GM19372 (cell line): ENCODE results near the gene TNFAIP8L3.
A peak's percentile ranks its signal among the peaks of the same experiment; 100 is the strongest.

Experiments
- ATAC-seq: cut with Tn5 transposase; IDR thresholded peaks from one replicate; pipeline ENCODE4 v1.9.1; 2021; ENCODE audit warnings: mild to moderate bottlenecking, low read depth, moderate library complexity; ENCODE audit not compliant: unreplicated experiment

Gene TNFAIP8L3

GRCh38 chr15:51092480-51093040, 2.1 kb downstream of the TNFAIP8L3 start:
- no peak for ATAC-seq

GRCh38 chr15:51090753-51091152, 4.0 kb downstream of the TNFAIP8L3 start:
- ATAC-seq, result no peak

- no peak for ATAC-seq
Observed at GRCh38 chr15:51089699-51090453, 4.8 kb downstream of the TNFAIP8L3 start.

GRCh38 chr15:51089041-51089440, 5.7 kb downstream of the TNFAIP8L3 start:
- ATAC-seq, result no peak

GRCh38 chr15:51088585-51088984, 6.1 kb downstream of the TNFAIP8L3 start:
- no peak for ATAC-seq

- no peak for ATAC-seq
Observed at GRCh38 chr15:51087513-51087912, 7.2 kb downstream of the TNFAIP8L3 start.

- no peak for ATAC-seq
Observed at GRCh38 chr15:51086409-51086808, 8.3 kb downstream of the TNFAIP8L3 start.

GRCh38 chr15:51085764-51086163, 8.9 kb downstream of the TNFAIP8L3 start:
- no peak for ATAC-seq

- no peak for ATAC-seq
Observed at GRCh38 chr15:51083641-51084166, 11.0 kb downstream of the TNFAIP8L3 start.

- no peak for ATAC-seq
Observed at GRCh38 chr15:51082246-51082645, 12.5 kb downstream of the TNFAIP8L3 start.

- ATAC-seq, result no peak
Observed at GRCh38 chr15:51080286-51080685, 14.4 kb downstream of the TNFAIP8L3 start.

GRCh38 chr15:51079226-51079625, 15.5 kb downstream of the TNFAIP8L3 start:
- ATAC-seq, result no peak

- peak; percentile 66 for ATAC-seq
Observed at GRCh38 chr15:51077221-51078153, 17.2 kb downstream of the TNFAIP8L3 start.

- no peak for ATAC-seq
Observed at GRCh38 chr15:51076524-51077220, 18.0 kb downstream of the TNFAIP8L3 start.

- no peak for ATAC-seq
Observed at GRCh38 chr15:51075826-51076523, 18.7 kb downstream of the TNFAIP8L3 start.

- no peak for ATAC-seq
Observed at GRCh38 chr15:51075364-51075763, 19.3 kb downstream of the TNFAIP8L3 start.

GRCh38 chr15:51074926-51075325, 19.8 kb downstream of the TNFAIP8L3 start:
- no peak for ATAC-seq

GRCh38 chr15:51071578-51071977, 23.1 kb downstream of the TNFAIP8L3 start:
- no peak for ATAC-seq

GRCh38 chr15:51069983-51070382, 24.7 kb downstream of the TNFAIP8L3 start:
- no peak for ATAC-seq

- no peak for ATAC-seq
Observed at GRCh38 chr15:51067510-51067909, 27.2 kb downstream of the TNFAIP8L3 start.
